GM20431 (cell line): ENCODE data around the gene TTLL1.
"Not testable (repeated sequence)": the region's sequence is repeated elsewhere in the genome, so short reads cannot be mapped to it uniquely, and the experiment has no call there.

Source experiments
- in situ Hi-C: fragments of 300-500 bp; cut with MseI, MboI; formaldehyde crosslinking; loops from one replicate; pipeline ENCODE4 v1.15.0; 2020; ENCODE audit warnings: low sequenced_read_pairs; ENCODE audit not compliant: unreplicated experiment

TTLL1 gene

DNA sequence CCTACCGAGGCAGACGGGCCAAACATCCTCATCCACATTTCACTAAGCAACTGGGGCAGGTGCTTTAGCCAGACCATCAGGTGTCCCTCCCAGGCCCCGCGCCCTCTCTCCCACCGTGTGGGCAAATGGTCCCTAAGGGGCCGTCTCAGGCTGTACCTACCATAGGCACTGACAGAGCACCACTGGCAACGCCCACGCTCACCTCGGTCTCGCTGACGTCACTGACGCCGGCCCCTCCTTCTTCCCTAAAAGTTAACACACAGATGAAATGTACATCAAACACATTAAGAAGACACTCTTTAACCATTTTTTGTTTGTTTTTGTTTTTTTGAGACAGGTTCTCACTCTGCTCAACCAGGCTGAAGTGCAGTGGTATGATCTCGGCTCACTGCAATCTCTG, 9.4 kb downstream of the TTLL1 start:
- in situ Hi-C loops = no loop called here

DNA sequence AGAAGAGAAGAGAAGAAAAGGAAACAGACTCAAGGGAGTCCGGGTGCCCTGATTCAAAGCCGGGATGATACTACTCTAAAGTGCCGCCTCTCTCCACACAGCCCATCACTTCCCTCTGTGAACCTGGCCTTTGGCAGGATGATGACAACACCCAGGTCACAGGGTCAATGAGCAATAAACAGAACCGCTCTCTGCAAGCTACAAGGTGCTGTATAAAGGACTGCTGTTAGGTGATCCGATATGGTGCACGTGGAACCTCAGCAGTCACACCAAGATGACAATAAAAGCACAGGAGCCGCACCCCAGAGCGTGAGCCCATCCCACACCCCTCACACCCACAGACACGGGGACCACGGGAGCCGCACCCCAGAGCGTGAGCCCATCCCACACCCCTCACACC, 10.7 kb downstream of the TTLL1 start:
- in situ Hi-C loops = no loop called here

DNA sequence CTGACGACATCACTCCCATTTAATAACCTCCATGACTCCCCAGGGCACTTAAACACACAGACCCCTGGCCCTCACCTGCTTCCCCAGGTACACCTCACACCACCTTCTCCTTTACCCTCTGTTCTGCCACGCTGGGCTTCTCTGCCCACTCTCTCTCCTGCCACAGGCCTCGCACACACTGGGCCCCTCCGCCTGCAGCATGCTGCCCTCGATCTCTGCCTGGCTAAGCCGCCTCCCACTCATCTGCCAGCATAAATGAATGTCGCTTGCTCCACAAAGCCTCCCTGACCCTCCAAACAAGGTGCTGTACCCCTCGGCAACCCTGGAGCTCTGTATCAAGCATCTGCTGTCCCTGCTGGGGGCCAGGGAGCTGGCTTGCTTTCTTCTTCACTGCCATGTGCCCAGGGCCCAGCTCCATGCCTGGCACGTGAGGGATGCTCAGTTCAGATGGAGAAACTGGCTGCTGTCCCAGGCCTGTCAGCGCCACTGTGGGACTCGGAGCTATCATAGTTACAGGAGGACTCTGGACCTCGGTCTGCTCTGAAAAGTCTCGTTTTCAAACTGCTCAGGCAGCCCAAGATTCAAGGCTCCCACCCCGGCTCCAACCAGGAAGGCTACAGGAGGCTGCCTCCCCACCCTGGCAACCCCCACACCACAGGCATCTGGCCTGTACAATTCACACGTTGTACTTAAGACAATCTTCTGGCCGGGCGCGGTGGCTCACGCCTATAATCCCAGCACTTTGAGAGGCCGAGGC, 11.9 kb downstream of the TTLL1 start:
- in situ Hi-C loops = no loop called here

DNA sequence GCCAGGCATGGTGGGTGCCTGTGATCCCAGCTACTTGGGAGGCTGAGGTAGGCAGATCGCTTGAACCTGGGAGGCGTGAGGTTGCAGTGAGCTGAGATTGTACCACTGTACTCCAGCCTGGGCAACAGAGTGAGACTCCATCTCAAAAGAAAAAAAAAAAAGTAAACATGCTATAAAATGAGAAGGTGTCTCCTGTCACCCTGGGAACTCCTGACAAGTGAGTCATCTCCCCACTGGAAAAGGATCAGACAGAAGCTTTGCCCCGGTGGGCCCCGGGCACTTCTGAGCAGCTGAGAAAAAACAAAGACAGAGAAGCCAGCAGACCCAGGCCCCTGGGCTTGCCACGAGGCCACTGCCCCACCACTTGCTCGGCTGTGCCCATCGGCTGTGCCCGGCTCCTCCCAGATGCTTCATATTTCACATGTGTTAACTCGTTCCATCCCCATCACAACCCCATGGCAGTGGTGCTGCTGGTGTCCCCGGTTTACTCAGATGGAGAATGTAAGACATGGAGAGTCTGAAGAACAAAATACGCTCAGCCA, 22.3 kb downstream of the TTLL1 start:
- in situ Hi-C loops = no loop called here

DNA sequence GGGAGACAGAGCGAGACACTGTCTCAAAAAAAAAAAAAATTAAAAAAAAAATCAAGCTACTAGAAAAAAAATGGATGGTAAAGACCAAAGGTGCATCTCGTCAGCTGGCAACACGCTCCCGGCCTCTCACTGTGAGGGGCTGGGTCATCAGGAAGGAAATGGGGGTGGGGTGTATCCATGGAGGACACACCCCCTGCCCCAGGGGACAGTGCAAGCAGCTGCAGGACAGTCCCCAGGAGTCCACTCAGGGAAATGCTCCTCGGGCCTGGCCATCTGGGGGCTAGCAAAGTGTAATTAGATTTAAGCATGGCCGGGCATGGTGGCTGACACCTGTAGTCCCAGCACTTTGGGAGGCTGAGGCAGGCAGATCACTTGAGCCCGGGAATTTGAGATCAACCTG, 23.1 kb downstream of the TTLL1 start:
- in situ Hi-C loops = no loop called here

DNA sequence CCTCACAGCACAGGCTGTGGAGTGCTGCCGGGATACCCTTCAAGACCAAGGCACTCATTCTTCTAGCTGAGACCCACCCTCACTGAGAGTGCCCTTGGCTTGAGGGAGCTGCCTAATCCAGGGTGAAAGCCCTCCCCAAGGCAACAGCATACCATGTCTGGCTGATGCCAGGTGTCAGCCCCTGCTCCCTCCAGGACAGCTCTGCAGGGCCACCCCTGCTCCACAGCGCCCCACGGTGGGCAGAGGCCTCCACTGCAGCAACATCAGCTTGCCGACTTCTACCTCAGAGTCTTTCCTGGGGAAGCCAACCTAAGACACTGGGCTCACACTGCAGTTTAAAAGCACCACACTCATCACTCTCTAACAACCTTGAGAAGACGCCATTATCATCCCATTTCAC, 29.0 kb downstream of the TTLL1 start:
- in situ Hi-C loops = no loop called here

DNA sequence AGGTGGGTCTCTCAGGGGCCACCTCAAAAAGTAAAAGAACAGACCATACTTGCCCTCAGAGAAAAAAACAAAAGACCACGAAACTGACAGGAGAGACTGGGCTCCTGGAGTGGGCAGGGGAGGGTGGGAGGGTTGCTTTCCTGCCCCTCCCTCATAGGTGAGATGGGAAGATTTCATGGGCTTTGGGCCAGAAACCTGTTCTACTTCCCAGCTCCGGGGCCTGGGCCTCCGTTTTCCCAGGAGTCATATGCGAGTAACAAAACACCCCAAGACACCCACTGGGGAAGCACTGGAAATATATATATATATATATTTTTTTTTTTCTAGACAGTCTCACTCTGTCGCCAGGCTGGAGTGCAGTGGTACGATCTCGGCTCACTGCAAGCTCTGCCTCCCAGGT, 31.6 kb downstream of the TTLL1 start:
- in situ Hi-C loops = no loop called here

DNA sequence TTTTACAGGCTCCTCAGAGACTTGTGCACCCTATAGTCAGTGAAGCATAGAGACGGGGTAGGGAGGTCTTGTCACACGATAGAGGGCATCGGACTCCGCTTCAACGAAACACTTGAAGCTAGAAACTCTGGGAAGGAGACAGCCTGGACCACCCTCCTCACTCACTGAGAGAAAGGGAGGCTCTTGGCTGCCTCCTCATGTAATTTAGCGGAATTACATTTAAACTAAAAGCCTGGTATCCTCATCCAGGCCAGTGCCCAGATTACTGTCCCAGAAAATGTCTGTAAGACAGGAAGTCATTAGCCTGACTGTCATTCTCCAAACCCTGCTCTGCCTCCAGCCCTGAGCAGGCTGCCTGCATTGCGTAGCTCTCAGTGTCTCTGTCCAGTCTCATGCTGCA, 36.0 kb downstream of the TTLL1 start:
- in situ Hi-C loops = no loop called here

DNA sequence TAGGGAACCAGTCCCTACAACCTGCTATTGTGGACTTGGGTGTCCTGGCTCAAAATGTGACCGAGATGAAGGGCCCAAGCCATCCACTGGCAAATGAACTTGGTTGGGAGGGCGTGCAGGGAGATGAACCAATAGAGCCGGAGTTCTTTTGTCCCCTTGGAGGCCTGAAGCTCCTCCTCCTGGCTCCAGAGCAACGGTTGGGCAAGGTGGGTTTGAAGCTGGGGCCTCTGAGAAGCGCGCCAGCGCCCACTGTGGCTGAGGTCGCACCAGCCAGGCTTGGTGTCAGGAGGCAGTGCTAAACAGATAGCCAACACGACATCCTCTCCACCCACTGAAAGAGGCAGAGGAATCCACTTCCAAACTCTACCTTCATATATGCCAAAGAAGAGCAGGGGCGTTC, 38.2 kb downstream of the TTLL1 start:
- in situ Hi-C loops = no loop called here

DNA sequence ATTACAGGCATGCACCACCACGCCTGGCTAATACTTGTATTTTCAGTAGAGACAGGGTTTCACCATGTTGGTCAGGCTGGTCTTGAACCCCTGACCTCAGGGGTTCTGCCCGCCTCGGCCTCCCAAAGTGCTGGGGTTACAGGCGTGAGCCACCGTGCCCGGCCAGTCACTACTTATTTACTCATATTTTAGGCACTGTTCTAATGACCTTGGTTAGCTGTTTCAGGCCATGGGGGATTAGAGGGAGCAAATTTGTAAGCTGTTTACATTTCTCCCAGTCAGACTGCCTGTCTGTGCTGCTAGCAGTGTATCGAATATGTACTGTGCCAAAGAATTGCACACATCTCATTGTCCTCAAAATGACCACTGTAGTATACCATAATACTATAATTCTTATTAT, 41.6 kb downstream of the TTLL1 start:
- in situ Hi-C loops = no loop called here

DNA sequence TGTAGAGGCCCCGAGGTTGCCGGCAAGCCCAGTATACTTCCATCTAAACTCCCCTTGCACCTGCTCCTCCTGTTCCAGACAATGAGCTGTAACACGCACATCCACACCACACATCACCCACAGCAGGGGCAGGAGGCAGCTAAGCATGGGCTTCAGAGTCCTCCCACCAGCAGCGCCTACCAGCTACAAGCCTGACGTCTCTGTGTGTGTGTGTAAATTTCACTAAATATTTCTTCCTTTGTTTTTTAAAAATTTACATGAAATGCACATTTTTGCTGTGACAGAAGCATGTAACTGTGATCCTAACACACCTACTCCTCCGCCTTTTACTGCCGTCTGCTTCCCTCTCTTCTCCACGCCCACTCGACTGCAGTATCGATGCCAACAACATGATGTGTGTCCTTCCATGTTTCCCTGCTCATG, 44.9 kb downstream of the TTLL1 start:
- in situ Hi-C loops = no loop called here

DNA sequence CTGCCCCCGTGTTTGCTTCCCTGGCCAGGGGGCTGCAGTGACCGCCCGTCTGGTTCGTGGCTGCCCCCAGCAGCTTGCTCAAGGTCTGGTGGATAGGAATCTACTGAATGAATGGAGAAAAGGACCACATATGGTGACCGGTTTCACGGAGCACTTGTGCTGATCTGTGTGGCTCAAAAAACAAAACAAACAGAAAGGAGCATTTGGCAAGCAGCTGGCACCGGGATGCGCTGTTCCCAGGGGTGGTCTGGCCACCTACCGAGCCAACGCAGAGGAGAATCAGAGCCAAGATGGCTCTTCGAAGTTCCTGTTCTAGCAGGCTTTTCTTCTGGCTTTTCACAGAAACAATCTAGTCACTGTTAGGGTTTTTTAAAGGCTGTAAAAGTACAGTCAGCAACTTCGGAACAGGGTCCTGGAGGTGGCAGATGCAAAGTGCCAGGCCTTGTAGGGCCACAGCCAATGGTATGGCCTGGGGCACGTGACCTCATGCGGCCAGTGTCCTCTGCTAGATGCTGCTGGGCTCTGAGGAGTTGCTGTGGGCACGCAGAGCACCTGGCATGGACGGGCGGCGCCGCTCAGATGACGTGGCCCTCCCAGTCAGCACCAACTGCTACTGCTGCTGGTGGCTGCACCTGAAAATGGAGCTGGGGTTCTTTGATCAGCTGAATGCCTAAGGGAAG, 47.0 kb downstream of the TTLL1 start:
- in situ Hi-C loops = no loop called here

DNA sequence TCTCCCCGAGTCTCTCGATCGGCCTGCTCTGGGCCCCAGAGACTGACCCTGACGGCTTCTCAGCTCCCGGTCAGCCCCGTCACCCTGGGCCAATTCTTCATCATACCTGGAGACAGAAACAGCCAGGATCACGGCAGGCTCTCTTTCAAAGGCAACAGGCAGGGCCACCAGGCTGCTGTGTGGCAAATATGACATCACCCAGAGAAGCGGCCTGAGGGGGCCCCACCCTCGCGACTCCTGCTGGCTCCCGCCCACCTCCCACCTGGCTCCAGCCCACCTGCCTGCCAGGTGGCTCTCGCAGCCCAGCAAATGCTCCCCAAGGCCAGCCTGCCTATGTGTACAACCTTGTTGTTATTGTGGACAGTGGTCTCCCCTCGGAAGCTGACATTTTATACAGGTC, 49.4 kb downstream of the TTLL1 start:
- in situ Hi-C loops = no loop called here

DNA sequence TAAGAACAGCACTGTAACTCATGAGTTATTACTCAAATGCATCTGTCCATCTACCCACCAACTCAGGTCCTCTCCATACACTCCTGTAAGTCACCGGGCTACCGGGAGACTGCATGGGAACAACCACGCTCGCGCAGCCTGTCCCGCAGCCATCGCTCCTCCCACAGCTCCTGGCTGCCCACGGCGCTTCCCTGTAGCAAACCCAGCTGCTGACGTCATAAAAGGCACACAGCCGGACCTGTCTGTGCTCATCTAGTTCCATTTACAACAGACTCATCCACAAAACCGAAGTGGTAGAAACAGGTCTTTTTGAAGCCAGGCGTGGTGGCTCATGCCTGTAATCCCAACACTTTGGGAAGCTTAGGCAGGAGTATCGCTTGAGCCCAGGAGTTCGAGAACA, 50.9 kb downstream of the TTLL1 start:
- in situ Hi-C loops = no loop called here

DNA sequence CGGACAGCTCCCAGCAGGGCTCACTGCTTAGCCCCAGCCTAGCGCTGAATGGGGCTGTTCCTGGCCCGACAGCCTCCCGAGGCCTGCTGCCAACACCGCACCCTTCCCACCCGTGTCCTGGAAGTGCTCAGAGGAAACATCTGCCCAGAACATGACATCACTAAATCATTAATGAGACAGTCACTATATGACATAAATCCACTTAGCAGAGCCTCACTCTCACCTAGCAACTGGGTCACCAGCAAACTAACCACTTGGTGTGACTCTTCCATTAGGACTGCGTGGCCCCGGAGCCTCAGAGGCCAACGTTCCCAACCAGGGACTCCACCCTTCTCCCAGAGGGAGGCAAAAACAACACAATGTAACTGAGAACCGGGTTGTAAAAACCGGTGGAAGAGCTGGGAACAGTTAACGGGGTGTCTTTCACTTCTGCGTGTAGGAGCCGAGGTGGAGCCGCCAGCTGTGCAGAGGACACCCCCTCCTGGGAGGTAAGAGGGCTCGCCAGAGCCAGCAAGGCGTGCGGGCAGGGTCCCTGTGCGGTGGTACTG, 52.8 kb downstream of the TTLL1 start:
- in situ Hi-C loops = no loop called here

DNA sequence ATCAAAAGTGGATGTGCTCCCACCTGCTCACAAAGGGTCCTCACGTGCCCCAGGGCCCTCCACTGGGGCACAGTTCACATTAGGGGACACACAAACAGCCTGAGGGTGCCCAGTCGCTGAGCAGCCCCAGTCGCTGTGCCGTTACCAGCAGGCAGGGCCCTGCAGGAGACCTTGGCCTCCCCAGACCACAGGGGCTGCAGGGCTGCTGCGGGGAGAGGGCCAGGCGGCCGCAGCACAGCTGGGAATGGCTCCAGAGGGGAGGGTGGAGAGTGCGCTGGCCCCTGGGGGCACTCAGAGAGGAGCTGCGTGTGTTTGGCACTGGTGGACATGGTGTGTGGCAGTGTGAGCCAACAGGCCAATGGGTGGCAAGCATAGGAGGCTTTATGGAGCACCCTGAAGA, 53.9 kb downstream of the TTLL1 start:
- in situ Hi-C loops = no loop called here

DNA sequence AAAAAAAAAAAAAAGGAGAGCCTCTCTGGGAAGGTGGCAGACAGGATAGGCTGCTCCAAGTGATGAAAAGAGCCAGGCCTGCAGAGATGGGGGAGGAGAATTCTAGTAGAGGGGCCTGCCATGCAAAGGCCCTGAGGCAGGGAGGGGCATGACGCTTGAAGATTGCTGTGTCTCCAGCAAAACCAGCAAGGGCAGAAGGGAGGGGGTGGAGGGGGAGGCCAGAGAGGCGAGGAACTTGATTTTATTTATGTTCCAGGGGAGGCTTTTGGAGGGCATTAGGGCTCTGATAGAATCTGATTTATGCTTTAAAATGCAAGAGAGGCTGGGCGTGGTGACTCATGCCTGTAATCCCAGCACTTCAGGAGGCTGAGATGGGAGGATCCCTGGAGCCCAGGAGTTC, 57.6 kb downstream of the TTLL1 start:
- in situ Hi-C loops = no loop called here

DNA sequence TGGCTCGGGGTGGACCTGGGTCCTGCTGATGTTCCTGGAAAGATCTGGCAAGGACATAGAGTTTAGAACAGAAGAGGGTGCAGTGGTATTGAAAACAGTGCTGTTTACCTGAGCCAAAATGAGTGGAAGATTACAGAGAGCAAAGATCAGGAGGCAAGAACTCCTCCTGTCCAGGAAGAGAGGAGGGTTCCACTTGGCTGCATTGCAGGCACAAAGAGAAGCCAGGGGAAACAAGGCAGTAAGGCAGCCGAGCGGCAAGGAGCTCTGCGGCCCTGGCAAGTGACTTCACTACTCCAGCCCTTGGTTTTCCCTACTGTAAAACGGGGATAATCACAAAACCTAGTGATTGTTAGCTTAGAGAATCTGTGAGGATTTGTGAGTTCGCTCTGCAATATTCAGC, 70.6 kb downstream of the TTLL1 start:
- in situ Hi-C loops = no loop called here

DNA sequence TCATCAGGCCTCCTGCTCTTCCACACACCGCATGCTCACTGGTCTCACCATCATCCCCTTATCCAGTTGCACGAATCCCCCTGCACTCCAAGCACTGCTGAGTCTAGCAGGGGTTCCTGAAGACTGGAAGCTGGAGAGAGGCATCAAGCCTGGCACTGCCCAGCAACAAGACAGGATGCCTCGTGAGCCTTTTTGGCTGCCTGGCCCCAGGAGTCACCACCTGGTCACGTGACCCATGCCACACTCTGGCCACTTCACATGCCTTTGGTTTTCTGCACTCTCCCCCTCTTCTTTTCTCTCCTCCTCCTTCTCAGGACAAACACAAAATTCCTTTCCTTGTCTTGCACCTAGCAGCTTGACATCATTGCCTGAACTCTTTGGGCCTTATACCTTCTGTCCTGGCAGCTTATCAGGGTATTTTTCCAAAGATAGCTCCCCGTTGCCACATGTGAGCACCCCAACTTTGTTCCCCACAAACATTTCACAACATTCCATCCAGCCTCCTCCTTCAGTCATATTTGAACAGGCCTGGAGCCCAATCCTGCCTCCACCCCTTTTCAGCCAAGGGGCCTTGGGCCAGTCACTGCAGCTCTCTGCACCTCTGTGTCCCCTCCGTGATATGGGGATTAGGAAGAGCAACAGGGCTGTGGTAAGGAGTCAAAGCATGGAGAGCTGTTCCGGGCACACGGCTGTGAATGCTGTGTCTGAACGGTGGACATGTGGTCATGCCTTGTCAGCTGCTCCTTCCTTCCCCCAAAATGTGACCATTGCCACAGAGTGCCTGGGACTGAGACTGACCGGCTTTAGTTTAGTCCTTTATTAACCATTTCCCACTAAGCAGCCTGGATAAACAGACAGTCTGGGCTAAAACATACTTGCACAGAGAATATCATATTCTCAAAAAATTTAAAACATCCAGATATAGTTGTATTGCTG, 71.4 kb downstream of the TTLL1 start:
- in situ Hi-C loops = no loop called here

DNA sequence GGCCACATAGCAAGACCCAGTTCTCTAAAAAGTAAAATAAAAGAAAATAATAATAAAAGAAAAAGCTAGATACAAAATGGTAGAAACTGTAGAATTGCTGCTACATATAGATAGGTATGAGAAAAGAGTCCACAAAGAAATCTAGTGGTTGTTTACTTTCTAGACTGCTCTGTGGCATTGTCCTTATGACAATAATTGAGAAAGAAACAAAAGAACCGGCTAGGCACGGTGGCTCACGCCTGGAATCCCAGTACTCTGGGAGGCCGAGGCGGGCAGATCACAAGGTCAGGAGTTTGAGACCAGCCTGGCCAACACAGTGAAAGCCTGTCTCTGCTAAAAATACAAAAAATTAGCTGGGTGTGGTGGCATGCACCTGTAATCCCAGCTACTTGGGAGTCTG, 73.0 kb downstream of the TTLL1 start:
- in situ Hi-C loops = not testable (repeated sequence)
